Measurements from ENCODE around the gene CD36.

CD36 gene

DNA sequence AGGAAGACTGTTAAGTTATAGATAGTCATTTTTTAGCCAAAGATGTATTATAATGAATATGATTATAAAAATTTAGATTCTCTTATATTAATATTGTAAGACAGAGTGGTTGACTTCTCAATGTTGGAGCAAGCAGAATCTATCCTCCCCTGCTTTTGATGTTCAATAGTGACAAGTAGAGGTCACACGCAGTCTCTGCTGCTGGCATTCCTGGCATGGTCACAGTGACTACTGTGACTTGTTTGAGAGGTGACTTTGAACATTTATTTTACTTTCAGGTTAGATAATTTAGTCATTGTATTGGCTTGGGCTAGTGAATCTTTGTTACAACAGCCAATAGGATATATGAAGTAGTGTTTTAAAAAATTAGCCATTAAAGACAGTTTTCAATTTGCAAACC, 13.7 kb upstream of the CD36 start:
- DNase-seq (ENCODE audit: low read depth in 2 of 2), result no peak

- no peak for DNase-seq (ENCODE audit: low read depth in 2 of 2)
Measured at GRCh38 chr7:80629023-80629422, 9.4 kb upstream of the CD36 start.

DNA sequence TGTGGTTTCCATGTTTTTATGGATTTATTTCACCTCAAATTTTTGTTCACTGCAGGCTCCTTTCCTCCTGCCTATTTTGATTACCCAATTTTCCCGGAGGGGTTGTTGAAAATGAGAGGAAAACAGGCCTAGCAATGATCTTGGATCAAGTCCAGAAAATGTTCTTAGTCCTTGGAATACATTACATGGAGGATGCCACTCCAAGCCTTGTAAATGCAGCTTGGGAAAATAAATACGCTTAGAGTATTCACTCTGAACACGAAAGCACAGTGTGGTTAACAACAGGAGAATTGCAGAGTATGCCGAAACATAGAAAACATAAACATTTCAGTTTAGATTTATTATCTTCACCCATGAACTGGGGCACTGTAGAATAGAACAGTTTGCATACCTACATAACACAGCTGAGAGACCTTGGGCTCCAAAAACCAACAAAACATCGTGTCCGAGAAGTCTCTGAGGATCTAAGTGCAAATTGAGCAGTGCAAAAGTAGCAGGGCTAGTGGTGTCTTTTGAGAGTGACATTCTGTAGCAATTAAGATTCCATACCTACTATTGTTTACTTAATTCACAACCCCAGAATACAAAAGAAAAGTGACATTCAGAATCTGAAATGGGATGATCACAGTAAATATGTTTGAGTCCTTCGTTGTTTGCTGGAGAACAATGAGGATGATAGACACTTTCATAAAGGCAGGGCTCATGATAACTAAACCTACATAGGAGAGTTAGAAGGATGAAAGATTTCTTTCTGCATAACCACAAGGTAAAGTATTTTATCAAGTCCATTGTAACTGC, 7.6 kb upstream of the CD36 start:
- DNase-seq (ENCODE audit: low read depth in 2 of 2), result no peak

GRCh38 chr7:80631421-80631820, 7.0 kb upstream of the CD36 start:
- no peak for DNase-seq (ENCODE audit: low read depth in 2 of 2)

DNA sequence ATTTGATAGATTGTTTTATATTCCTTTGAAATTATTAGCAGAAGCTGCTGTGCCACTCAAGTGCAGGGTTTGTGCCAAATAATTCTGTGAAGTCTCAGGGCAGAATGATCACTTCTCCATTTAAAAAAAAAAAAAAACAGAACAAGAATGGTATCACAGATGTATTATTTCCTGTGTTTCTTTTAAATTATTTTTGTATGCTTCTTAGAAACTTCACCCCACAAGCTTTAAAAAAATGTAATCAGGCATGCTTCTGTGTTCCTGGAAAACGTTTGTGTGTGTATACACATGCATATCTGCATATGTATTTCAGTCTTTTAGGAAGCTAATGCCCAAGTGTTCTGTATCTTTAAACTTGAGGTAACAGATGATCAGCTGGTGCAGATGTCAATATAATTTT, 6.3 kb upstream of the CD36 start:
- no peak for DNase-seq (ENCODE audit: low read depth in 2 of 2)

- no peak for DNase-seq (ENCODE audit: low read depth in 2 of 2)
Measured at GRCh38 chr7:80632819-80633218, 5.6 kb upstream of the CD36 start.

DNA sequence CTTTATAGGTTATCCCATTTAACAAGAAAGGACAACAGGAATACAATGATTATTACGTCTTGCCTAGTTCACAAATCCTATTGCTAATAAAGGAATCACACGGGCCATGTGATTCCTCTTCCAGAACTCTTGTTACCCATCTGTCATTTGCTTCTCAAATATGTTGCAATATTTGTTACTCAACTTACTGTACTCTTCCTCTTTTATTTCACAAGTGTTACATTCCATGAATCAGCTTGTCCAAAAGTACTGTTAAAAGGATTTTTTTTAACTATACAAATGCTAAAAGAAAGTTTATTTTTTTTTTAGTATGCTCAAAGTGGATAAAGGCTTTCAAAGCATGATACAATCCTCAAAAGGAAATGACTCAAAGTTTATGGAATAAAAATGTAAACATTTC, 3.9 kb upstream of the CD36 start:
- DNase-seq (ENCODE audit: low read depth in 2 of 2), result no peak

DNA sequence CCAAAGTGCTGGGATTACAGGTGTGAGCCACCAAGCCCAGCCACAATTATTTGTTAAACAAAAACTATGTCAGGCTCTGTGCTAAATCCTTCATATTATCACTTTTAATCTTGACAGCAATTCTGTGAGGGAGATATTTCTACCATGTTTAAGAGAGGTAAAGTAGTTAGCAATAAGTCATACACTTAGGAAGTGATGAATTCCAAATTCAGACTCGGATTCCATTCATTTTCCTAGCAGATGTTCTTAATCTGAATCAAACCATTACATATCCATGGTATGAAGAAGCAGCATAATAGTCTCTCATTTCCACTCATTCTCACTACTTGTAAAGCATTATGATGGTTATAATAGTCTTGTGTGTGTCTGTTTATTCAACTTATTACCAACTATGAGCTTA, 2.9 kb upstream of the CD36 start:
- no peak for DNase-seq (ENCODE audit: low read depth in 2 of 2)

DNA sequence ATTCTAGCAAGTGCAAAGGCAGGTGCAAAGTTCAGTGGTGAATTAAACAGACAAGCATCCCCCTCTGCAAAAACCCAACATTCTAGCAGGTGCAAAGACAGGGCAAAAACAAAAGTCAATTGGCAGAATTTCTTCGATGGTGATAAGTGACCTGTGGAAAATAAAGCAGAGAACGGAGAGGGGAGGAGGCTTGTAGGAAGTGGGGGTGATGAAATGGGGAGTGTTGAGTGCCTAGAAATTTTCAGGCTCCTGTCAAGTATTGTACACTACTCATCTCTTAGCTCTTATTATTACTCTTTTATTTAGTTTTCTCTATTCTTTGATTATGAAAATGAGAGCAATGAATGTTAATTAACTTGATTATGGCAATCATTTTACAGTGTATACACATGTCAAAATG, 2.4 kb upstream of the CD36 start:
- no peak for DNase-seq (ENCODE audit: low read depth in 2 of 2)

DNA sequence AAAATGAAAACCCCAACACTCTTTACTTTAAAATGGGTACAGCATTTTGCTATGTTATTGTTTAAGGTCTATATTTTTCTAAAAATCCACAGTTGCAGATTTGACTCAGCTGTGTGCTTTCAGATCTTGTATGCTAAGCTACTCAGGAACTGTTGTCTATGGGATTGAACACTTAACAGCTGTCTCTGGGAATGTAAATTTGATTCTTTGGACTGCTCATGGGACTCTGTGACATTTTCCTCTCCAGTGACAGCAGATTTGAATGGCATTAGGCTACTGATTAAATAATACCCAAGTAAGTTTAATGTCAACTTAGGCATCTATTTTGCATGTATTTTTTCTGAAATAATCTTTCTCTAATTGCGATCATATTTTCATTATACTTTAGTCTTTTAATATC, 1.7 kb upstream of the CD36 start:
- DNase-seq (ENCODE audit: low read depth in 2 of 2), result no peak

GRCh38 chr7:80637454-80637853, 988 bp upstream of the CD36 start:
- DNase-seq (ENCODE audit: low read depth in 2 of 2), result no peak

DNA sequence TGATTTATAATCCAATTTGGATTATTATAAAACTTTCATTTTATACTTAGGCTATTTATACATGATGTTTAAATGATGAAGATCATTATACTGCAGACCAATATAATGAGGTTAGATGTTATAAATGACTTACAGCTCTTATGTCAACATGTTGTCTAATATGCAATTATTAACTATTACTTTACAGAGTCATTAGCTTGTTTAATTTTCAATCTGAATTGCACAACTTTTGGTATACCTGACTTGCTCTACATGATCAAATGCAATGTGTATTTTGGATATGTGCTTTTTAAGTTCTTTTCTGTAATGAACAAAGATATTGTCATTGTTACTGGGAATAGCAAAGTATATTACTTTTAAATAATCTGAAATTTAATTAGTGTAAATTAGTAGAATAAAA, 569 bp downstream of the CD36 start:
- DNase-seq (ENCODE audit: low read depth in 2 of 2), result no peak

DNA sequence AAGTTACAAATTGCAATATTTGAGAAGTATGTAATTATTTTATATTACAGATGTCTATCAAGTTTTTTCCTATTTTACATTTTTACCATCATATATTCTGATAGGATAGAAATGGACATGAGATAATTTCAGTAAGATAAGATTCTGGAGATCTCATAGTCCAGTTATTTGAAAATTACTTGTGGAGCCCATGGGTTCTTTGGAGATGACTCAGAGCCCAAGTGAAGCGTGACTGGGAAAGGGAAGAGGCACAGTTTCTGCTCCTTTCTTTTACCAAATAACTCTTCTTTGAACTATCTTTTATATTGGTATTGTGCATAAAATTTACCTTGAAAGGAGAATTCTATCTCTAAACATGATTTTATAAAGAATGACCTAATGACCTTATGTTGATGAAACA, 2.4 kb downstream of the CD36 start:
- DNase-seq (ENCODE audit: low read depth in 2 of 2), result no peak

- no peak for DNase-seq (ENCODE audit: low read depth in 2 of 2)
Measured at GRCh38 chr7:80641548-80641947, 3.1 kb downstream of the CD36 start.

DNA sequence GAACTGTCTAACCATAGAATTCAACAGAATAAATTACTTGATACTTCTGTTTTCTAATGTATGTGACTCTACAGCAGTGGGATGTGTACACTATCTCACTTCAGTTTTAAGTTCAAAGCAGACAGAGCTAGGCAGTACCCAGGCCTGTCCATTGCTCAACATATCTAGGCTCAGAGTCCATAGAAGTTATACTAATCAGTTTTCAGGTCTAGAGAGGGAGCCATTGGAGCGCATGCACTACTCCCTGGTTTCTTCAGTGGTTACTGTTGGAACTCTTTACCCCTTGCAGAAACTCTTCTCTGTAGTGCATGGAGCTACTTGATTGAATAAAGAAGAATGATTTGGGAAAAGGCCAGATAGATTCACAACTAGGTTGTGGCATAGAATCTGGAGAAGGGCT, 4.4 kb downstream of the CD36 start:
- no peak for DNase-seq (ENCODE audit: low read depth in 2 of 2)

DNA sequence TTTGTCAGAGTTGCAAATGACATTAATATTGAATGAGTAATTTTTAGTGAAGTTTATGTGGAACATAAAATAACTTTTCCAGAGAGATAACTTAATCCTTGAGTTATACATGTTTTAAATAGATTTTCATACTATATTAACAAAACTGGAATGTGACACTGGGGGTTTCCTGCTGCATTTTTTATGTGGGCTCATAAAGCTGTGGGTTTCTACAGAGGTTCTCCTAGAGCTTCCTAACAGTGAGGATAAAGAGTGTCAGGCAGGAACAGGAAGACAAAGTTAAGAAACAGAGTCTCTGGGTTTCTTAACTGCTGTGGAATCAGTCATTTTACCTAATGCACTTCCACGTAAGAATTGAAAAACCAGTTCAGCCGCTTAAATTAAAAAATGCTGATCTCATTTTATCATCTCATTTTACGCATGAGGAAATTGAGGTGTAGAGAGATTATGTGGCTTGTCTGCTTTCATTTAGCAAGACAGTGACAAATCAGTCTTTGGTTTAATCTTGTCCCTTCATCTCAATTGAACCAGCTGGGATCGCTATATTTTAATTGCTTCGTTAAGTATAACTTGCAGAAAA, 5.0 kb downstream of the CD36 start:
- no peak for DNase-seq (ENCODE audit: low read depth in 2 of 2)

DNA sequence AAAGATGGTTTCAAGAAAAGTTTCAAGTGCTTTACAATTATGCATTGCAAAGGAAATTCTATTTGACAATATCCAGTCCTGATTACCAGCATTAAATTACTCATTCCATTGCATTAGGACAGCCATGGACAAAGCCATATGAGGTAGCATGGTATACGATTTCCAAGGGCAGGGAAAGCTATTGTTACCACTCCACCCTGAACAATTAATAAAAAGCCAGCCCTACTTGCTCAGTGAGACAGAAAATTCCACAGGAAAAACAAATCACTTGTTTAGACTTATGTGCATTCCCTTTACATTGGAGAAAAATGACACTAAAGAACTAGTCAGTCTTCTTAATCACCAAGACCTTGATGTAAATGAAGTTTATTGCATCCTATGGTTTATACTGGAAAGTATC, 5.6 kb downstream of the CD36 start:
- DNase-seq (ENCODE audit: low read depth in 2 of 2), result no peak

GRCh38 chr7:80646083-80646865, 7.8 kb downstream of the CD36 start:
- DNase-seq (ENCODE audit: low read depth in 2 of 2), result no peak

DNA sequence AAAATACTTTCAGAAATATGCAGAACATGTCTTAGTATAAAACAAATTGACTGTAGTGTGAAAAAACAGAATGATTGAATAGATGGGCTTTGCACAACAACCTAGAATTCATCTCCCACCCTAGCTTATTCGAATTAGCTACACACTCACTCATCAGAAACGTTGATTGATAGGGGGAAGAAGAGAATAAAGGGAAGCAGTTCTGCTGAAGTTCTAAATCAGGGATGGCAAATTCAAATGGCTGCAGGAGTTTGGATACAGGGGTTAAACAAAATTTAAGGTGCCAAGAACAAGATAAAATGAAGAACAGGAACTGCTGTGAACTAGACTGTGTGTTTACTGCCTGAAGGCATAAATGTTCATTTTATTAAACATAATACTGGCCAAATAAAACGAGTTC, 9.0 kb downstream of the CD36 start:
- DNase-seq (ENCODE audit: low read depth in 2 of 2), result no peak

DNA sequence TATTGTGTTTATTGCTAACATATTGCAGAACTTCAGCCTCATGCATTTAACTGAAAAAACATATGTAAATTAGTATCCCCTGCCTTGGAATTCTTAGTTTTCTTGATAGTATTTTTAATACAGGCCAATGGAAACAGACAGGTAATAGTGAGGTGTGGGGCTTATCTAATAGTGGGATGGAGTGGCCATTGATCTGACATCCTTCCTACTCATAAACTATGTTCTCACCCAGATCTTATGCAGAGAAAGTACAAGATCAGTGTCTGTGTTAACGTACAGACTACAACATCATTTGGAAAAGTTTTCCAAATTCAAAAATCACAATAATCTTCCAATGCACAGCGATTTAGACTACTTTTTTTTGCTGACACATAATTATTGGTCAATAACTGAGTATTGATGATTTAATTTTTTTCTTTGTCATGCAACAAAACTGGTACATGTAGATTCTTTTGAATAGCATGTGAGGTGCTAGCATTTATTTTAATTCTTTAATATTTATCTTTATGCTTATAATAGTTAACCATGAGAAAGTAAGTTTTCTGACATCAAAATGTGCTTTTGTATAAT, 9.7 kb downstream of the CD36 start:
- DNase-seq (ENCODE audit: low read depth in 2 of 2), result no peak

DNA sequence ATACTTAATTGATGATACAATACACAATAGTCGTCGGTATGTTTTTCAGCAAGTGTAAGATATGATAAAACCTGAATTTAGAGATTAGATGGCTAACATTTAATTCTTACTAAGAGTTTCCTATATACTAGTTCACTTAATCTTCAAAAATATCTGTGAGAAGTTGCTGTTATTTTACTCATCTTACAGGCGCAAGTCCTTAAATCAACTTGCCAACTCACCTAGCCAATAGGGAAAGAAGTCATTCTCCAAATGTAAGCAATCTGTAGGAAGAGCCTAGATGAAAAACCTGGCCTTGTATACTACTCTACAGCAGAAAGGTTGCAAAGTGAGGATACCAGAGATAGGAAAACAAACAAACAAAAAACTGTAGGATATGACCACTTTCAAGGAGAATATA, 10.6 kb downstream of the CD36 start:
- no peak for DNase-seq (ENCODE audit: low read depth in 2 of 2)

DNA sequence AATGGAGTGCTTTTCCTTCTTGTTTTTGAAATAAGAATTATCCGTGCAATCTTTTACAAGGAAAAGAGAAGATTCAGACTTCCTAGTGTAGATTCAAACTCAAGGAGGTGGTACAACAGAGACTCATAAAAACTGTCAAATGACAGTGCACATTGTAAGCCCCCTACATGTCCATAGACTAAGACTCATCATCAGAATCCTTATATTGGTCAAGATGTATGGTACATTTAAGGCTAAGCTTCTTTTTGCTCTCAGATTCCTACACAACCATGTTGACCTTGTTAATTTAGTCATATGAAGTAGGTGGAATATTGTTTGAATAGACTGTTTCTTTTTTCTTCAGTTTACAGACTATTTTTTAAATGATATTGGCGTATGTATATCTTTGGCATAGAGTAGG, 11.6 kb downstream of the CD36 start:
- DNase-seq (ENCODE audit: low read depth in 2 of 2), result no peak

DNA sequence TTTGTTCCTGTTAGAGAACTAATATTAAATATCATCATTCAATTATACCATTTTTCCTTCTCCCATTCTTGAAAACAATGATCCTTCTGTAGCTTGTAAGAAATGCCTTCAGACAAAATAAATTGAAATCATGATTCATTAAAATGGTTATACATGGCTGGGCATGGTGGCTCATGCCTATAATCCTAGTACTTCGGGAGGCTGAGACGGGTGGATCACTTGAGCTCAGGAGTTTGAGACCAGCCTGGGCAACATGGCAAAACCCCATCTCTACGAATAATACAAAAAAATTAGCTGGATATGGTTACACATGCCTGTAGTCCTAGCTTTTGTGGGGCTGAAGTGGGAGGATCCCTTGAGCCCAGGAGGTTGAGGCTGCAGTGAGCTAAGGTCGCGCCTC, 13.0 kb downstream of the CD36 start:
- no peak for DNase-seq (ENCODE audit: low read depth in 2 of 2)

Measured in stimulated activated CD8-positive, alpha-beta memory T cell treated with anti-CD3 and anti-CD28 coated beads, Interleukin-7, amount 100 ng/mL, for 4 hours (primary cell).